GM19372 (cell line): ENCODE measurements around the gene MCF2L.

Experiments
- ATAC-seq: cut with Tn5 transposase; IDR thresholded peaks from one replicate; pipeline ENCODE4 v1.9.1; 2021; ENCODE audit warnings: mild to moderate bottlenecking, low read depth, moderate library complexity; ENCODE audit not compliant: unreplicated experiment

Gene MCF2L

GRCh38 chr13:113138792-113139551 lies 170.0 kb downstream of the MCF2L start:
- ATAC-seq = no peak

- no peak for ATAC-seq
Measured at GRCh38 chr13:113139577-113139976, 170.6 kb downstream of the MCF2L start.

- no peak for ATAC-seq
Measured at GRCh38 chr13:113140677-113141600, 171.9 kb downstream of the MCF2L start.

GRCh38 chr13:113141601-113141970 lies 172.6 kb downstream of the MCF2L start:
- ATAC-seq = no peak

GRCh38 chr13:113142876-113143275 lies 173.9 kb downstream of the MCF2L start:
- ATAC-seq = no peak

- ATAC-seq = no peak
Measured at GRCh38 chr13:113143466-113144254, 174.6 kb downstream of the MCF2L start.

GRCh38 chr13:113144255-113144629 lies 175.2 kb downstream of the MCF2L start:
- ATAC-seq = no peak

GRCh38 chr13:113145496-113145895 lies 176.5 kb downstream of the MCF2L start:
- no peak for ATAC-seq

GRCh38 chr13:113145911-113146598 lies 177.0 kb downstream of the MCF2L start:
- no peak for ATAC-seq

GRCh38 chr13:113146750-113147149 lies 177.7 kb downstream of the MCF2L start:
- ATAC-seq = no peak

GRCh38 chr13:113147206-113147605 lies 178.2 kb downstream of the MCF2L start:
- no peak for ATAC-seq

- ATAC-seq = no peak
Measured at GRCh38 chr13:113148407-113148806, 179.4 kb downstream of the MCF2L start.

- ATAC-seq = no peak
Measured at GRCh38 chr13:113148940-113149503, 180.0 kb downstream of the MCF2L start.
